HCT116 (cell line): ENCODE data around the gene DDAH1. TPM values are rescaled to one million over a fixed set of nuclear protein-coding genes. Genes with fewer than 3 reads are reported as not detected.

Experiments used
- ATAC-seq: fragments of 200-7000 bp; cut with Tn5 transposase; 2 replicates; pipeline ENCODE4 v1.9.1; 2020; ENCODE audit warnings: mild to moderate bottlenecking, moderate library complexity
- BruUV-seq: library from RNA; stranded (reverse); fragments of 400-500 nt; replicated peaks from 2 replicates; lab custom pipeline; 2021; lab: Mats Ljungman, UMichigan
- CTCF ChIA-PET: fragments of 300-600 bp; sonication (Branson Sonifier 250); formaldehyde crosslinking; loops from one replicate; lab custom pipeline; 2021; ENCODE audit warnings: antibody characterized with exemption; lab: Charles Lee
- POLR2A ChIA-PET: fragments of 300-600, 350-600 bp; sonication (Branson Sonifier 250); formaldehyde crosslinking; loops from one replicate; lab custom pipeline; 2021; ENCODE audit warnings: antibody characterized with exemption; lab: Charles Lee
- RAD21 ChIA-PET, 2 experiments: fragments of 300-600 bp; sonication (Branson Sonifier 250); formaldehyde crosslinking; loops; one replicate each; lab custom pipeline; 2023; ENCODE audit warnings: low total read pairs in 2 of 2; ENCODE audit not compliant: uncharacterized antibody in 2 of 2, unreplicated experiment in 2 of 2, low non-redundant PET in 1 of 2; lab: Charles Lee
- DNase-seq: peaks from one replicate; pipeline ENCODE4 v3.0.0-alpha.2; 2010; ENCODE audit warnings: low read depth, low spot score
- H2AFZ ChIP-seq: fragments of 200-600 bp; shearing (Covaris generic), sonication (generic); 2 replicates; pipeline ENCODE4 v1.6.1; 2017; ENCODE audit warnings: low read depth, mixed run types, mixed read lengths, antibody characterized with exemption, low read length; ENCODE audit not compliant: poor library complexity, severe bottlenecking
- H3K27ac ChIP-seq: 2 replicates; pipeline ENCODE4 v1.5.1; 2012; ENCODE audit warnings: low read depth, low read length
- H3K27me3 ChIP-seq: fragments of 200-600 bp; sonication (generic); 2 replicates; pipeline ENCODE4 v1.6.1; 2016; ENCODE audit warnings: mixed run types, low read length, mixed read lengths; ENCODE audit not compliant: insufficient read depth
- H3K36me3 ChIP-seq, 2 experiments: fragments of 200-500 bp in 1 of 2; fragments of 200-600 bp in 1 of 2; sonication (Bioruptor generic) in 1 of 2; sonication (generic) in 1 of 2; 2 replicates each; pipeline versions ENCODE4 v1.5.1 to v1.6.1; 2014 to 2016; ENCODE audit warnings: low read length in 2 of 2, inconsistent platforms in 1 of 2, mixed read lengths in 1 of 2, mixed run types in 1 of 2; ENCODE audit not compliant: insufficient read depth in 2 of 2, control insufficient read depth in 1 of 2
- H3K4me1 ChIP-seq, 2 experiments: fragments of 200-600 bp in 1 of 2; sonication (generic) in 1 of 2; 2 replicates each; pipeline versions ENCODE4 v1.5.1 to v1.6.1; 2012 to 2017; ENCODE audit warnings: low read length in 2 of 2, inconsistent platforms in 1 of 2, mild to moderate bottlenecking in 1 of 2, mixed read lengths in 1 of 2, mixed run types in 1 of 2, moderate library complexity in 1 of 2; ENCODE audit not compliant: insufficient read depth in 2 of 2, control insufficient read depth in 1 of 2
- H3K4me2 ChIP-seq: fragments of 200-600 bp; sonication (generic); 2 replicates; pipeline ENCODE4 v1.6.1; 2017; ENCODE audit warnings: mixed run types, low read length, mixed read lengths
- H3K4me3 ChIP-seq, 2 experiments: fragments of 200-600 bp in 1 of 2; sonication (generic) in 1 of 2; replicated peaks in 1 of 2; 2 replicates each; pipeline ENCODE4 v1.5.1; 2011 to 2016; ENCODE audit warnings: low read length in 2 of 2, control low read depth in 1 of 2, low read depth in 1 of 2, mild to moderate bottlenecking in 1 of 2, mixed read lengths in 1 of 2, mixed run types in 1 of 2
- H3K79me2 ChIP-seq: fragments of 200-600 bp; sonication (generic); 2 replicates; pipeline ENCODE4 v1.6.1; 2017; ENCODE audit warnings: mild to moderate bottlenecking, mixed run types, low read length, moderate library complexity, mixed read lengths; ENCODE audit not compliant: insufficient read depth
- H3K9ac ChIP-seq: fragments of 200-600 bp; sonication (generic); 2 replicates; pipeline ENCODE4 v1.6.1; 2016; ENCODE audit warnings: low read length, mixed read lengths
- H3K9me2 ChIP-seq: fragments of 200-600 bp; sonication (generic), shearing (Covaris generic); 2 replicates; pipeline ENCODE4 v1.6.1; 2017; ENCODE audit warnings: mixed run types, mild to moderate bottlenecking, moderate library complexity; ENCODE audit not compliant: insufficient read depth
- H3K9me3 ChIP-seq, 2 experiments: fragments of 200-500 bp in 1 of 2; fragments of 200-600 bp in 1 of 2; sonication (Bioruptor generic) in 1 of 2; sonication (generic) in 1 of 2; 2 replicates each; pipeline ENCODE4 v1.6.1; 2014 to 2017; ENCODE audit warnings: low read length in 2 of 2, mixed read lengths in 2 of 2, inconsistent platforms in 1 of 2, low read depth in 1 of 2, mild to moderate bottlenecking in 1 of 2, mixed run types in 1 of 2, moderate library complexity in 1 of 2; ENCODE audit not compliant: control insufficient read depth in 1 of 2, insufficient read depth in 1 of 2
- H4K20me1 ChIP-seq: fragments of 200-600 bp; sonication (generic), shearing (Covaris generic); 2 replicates; pipeline ENCODE4 v1.6.1; 2017; ENCODE audit warnings: mixed run types, mild to moderate bottlenecking, moderate library complexity; ENCODE audit not compliant: insufficient read depth
- ATF3 ChIP-seq: IDR thresholded peaks from 2 replicates; pipeline ENCODE4 v1.6.1; 2012
- CBX3 ChIP-seq: IDR thresholded peaks from 2 replicates; pipeline ENCODE4 v1.6.1; 2012; ENCODE audit warnings: low read depth
- EGR1 ChIP-seq: IDR thresholded peaks from 2 replicates; pipeline ENCODE4 v1.6.1; 2012; ENCODE audit warnings: low read depth
- ELF1 ChIP-seq: IDR thresholded peaks from 2 replicates; pipeline ENCODE4 v1.6.1; 2012; ENCODE audit warnings: low read depth, borderline replicate concordance
- EZH2 ChIP-seq: fragments of 200-600 bp; sonication (generic); IDR thresholded peaks from 2 replicates; pipeline ENCODE4 v1.6.1; 2017; ENCODE audit warnings: antibody characterized with exemption, mixed run types
- FOSL1 ChIP-seq: IDR thresholded peaks from 2 replicates; pipeline ENCODE4 v1.6.1; 2012; ENCODE audit warnings: low read depth
- JUND ChIP-seq: IDR thresholded peaks from 2 replicates; pipeline ENCODE4 v1.6.1; 2012
- POLR2AphosphoS5 ChIP-seq: IDR thresholded peaks from 2 replicates; pipeline ENCODE4 v1.6.1; 2011; ENCODE audit warnings: mild to moderate bottlenecking, low read depth, low read length, moderate library complexity
- REST ChIP-seq: IDR thresholded peaks from 2 replicates; pipeline ENCODE4 v1.6.1; 2012; ENCODE audit warnings: low read depth
- SP1 ChIP-seq: IDR thresholded peaks from 2 replicates; pipeline ENCODE4 v1.6.1; 2012; ENCODE audit warnings: low read depth
- YY1 ChIP-seq: IDR thresholded peaks from 2 replicates; pipeline ENCODE4 v1.6.1; 2011; ENCODE audit warnings: low read length, low read depth, moderate library complexity, mild to moderate bottlenecking; ENCODE audit not compliant: insufficient replicate concordance; ENCODE audit errors: extremely low read depth
- intact Hi-C: fragments of 100-400 bp; cut with micrococcal nuclease; formaldehyde crosslinking; loops from 2 replicates; pipeline ENCODE4 v1.10.0; 2022
- total RNA-seq: library from RNA; stranded (reverse); gene quantifications from one replicate; pipeline ENCODE4 v1.2.1, GENCODE V29; 2021; ENCODE audit not compliant: unreplicated experiment

Gene DDAH1
- total RNA-seq, 1 experiment from 2014 or later, result 16.6 TPM

GRCh38 chr1:85467929-85468540 lies 3.1 kb upstream of the DDAH1 start:
- Histone ChIP-seq H3K4me1 (peaks cover 7 to 19% of the 10 kb centered on the region in 2 experiments; a peak in 3 of 4 replicates), H3K4me3 (no peak overlapping the region), H3K9me2 (no peaks in the 10 kb centered on the region), H3K27me3 (no peaks in the 10 kb centered on the region), H3K27ac (no peak overlapping the region), H3K9ac (no peak overlapping the region), H3K36me3 (no peaks in the 10 kb centered on the region), H4K20me1 (no peaks in the 10 kb centered on the region), H3K79me2 (no peaks in the 10 kb centered on the region; the same call in 1 of the 2 replicates), H3K4me2 (no peak overlapping the region), H3K9me3 (no peaks in the 10 kb centered on the region), H2AFZ (no peak overlapping the region)
- TF ChIP-seq POLR2AphosphoS5 (no peak), CBX3 (no peak), JUND (no peak), SP1 (no peak), EGR1 (no peak), REST (no peak), ATF3 (no peak), FOSL1 (no peak), EZH2 (no peak), ELF1 (no peak), YY1 (no peak)
- ChIA-PET RAD21 (no interaction called here), CTCF (no interaction called here), POLR2A (no interaction called here)
- BruUV-seq, result no TSS peak
- intact Hi-C loops, result no loop called here
- DNase-seq (no peak), ATAC-seq (no peak)
